ENCODE data around the gene HSPA2.

The HSPA2 gene

GRCh38 chr14:64518229-64518628 lies 22.3 kb upstream of the HSPA2 start:
- no peak for TF ChIP-seq CTCF (conservative IDR thresholded peaks at IDR 0.05)
- peak overlapping the region; percentile 7; the same call in 1 of the 2 replicates for H3K27ac ChIP-seq

GRCh38 chr14:64520699-64521098 lies 19.8 kb upstream of the HSPA2 start:
- no peak for TF ChIP-seq CTCF (conservative IDR thresholded peaks at IDR 0.05)
- no peak overlapping the region for H3K27ac ChIP-seq

- TF ChIP-seq CTCF (conservative IDR thresholded peaks at IDR 0.05): no peak
- H3K27ac ChIP-seq: no peak overlapping the region
Observed at GRCh38 chr14:64522591-64523355, 17.8 kb upstream of the HSPA2 start.

- H3K27ac ChIP-seq: no peak overlapping the region
- TF ChIP-seq CTCF (conservative IDR thresholded peaks at IDR 0.05): no peak
Observed at GRCh38 chr14:64525354-64525753, 15.2 kb upstream of the HSPA2 start.

GRCh38 chr14:64531567-64531966 lies 9.0 kb upstream of the HSPA2 start:
- H3K27ac ChIP-seq: no peak overlapping the region
- no peak for TF ChIP-seq CTCF (conservative IDR thresholded peaks at IDR 0.05)

GRCh38 chr14:64536488-64537245 lies 3.9 kb upstream of the HSPA2 start:
- H3K27ac ChIP-seq: no peak overlapping the region
- TF ChIP-seq CTCF (conservative IDR thresholded peaks at IDR 0.05): no peak

GRCh38 chr14:64541261-64541971 lies 875 bp downstream of the HSPA2 start:
- no peak for TF ChIP-seq CTCF (conservative IDR thresholded peaks at IDR 0.05)
- no peak overlapping the region for H3K27ac ChIP-seq
